DMS53 (cell line): ENCODE data around the gene REV3L.
"Not testable (repeated sequence)": the region's sequence is repeated elsewhere in the genome, so short reads cannot be mapped to it uniquely, and the experiment has no call there.

Source experiments
- DNase-seq: peaks from one replicate; lab custom pipeline; 2025; lab: John Stamatoyannopoulos, UW

The REV3L gene

DNA sequence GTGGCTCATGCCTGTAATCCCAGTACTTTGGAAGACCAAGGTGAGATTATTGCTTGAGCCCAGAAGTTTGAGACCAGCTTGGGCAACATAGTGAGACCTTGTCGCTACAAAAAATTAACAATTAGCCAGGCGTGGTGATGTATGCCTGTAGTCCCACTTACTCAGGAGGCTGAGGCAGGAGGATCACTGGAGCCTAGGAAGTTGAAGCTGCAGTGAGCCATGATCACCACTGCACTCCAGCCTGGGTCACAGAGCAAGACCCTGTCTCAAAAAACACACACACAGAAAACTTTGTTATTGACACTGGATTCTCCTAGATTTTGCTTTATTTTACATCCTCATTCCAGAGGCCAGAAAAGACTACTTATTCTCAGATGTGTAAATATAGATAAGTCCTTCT lies 9.5 kb upstream of the REV3L start:
- no peak for DNase-seq

GRCh38 chr6:111490067-111490466 lies 7.0 kb upstream of the REV3L start:
- no peak for DNase-seq

DNA sequence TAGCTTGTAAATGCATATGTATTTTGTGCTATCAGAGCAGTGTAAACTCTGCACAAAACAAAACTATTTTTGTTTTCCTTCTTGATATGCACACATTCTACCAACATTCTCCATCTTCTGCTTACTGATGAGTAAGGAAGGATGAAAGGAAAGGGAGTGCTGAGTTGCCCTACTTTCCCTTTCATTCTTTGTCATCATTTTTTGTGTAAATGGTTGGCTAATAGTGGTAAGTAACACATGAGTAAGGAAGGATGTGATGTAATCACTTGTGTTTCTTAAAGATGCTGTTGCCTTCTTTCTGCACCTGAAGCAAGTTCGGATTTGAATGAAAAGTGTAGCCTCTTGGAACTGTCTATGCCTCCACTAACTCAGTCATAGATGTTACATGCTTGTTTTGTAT lies 4.6 kb upstream of the REV3L start:
- DNase-seq = no peak

- DNase-seq = no peak
Observed at GRCh38 chr6:111486921-111487320, 3.9 kb upstream of the REV3L start.

DNA sequence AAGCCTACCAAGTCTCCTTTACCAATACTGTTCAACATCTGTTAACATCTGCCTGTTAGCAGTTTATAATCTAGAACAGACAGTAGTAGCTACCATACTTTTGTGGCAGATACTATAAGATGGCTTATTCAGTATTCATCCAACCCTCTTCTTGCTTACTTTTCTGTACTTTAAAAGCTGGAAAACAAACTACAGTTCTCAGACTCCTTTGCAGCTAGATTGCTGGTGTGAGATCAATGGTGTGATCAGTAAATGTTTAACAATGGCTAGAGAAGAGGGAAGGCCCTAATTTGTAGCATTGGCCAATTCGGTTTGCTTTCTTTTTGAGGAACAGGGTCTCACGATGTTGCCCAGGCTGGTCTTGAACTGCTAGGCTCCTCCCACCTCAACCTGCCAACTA lies 3.5 kb upstream of the REV3L start:
- DNase-seq = no peak

GRCh38 chr6:111485342-111485741 lies 2.3 kb upstream of the REV3L start:
- no peak for DNase-seq

DNA sequence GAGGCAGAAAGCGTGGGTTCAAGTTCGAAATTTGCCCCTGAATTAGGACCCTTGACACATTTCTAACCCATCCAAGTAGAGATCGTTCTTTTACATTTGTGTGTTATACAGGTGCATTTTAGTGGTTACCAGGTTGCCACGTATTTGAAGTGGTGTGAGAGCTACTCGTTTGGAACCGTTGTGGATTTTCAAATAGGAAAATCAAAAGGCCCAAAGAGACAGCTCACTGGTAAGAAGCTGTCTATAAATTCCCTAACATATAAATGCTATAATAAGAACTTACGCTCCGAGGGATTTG lies 1.6 kb upstream of the REV3L start:
- peak; percentile 54 for DNase-seq

GRCh38 chr6:111483736-111484632 lies 966 bp upstream of the REV3L start:
- DNase-seq = peak; percentile 95

DNA sequence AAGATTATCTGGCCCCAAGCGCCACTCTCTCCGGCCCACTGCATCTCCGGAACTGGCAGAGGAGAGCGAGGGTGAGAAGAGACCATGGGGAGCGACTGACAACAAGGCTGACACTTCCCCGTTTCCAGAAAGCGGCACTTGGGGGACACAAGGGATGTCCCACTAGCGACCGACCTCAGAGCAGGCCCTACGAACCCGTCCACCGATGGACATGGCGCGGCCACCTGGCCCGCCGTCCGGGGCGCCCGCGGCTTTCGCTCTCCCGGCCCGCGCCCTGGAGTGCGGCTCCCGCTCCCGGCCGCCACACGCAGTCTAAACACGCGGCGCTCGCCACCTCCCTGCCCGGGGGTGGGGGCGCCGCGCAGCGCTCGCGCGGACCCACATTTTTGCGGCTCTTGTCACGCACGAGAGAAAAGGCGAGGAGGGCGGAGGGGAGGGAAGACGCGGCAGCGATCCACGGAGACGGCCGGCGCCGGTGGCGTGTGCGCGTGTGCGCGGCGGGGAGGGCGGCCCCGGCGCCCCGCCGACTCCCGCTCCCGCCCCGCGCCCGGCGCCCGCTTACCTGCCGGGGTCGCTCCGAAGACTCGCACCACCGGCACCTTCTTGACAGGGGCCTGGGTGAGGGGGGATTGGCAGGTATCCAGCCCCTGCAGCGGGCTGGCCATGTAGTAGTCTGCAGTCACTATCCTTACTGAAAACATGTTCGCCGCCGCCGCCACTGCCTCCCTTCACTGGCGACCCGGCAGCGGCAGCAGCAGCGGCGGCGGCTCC lies 645 bp downstream of the REV3L start:
- DNase-seq = peak; percentile 76

GRCh38 chr6:111481836-111482187 lies 1.2 kb downstream of the REV3L start:
- no peak for DNase-seq

DNA sequence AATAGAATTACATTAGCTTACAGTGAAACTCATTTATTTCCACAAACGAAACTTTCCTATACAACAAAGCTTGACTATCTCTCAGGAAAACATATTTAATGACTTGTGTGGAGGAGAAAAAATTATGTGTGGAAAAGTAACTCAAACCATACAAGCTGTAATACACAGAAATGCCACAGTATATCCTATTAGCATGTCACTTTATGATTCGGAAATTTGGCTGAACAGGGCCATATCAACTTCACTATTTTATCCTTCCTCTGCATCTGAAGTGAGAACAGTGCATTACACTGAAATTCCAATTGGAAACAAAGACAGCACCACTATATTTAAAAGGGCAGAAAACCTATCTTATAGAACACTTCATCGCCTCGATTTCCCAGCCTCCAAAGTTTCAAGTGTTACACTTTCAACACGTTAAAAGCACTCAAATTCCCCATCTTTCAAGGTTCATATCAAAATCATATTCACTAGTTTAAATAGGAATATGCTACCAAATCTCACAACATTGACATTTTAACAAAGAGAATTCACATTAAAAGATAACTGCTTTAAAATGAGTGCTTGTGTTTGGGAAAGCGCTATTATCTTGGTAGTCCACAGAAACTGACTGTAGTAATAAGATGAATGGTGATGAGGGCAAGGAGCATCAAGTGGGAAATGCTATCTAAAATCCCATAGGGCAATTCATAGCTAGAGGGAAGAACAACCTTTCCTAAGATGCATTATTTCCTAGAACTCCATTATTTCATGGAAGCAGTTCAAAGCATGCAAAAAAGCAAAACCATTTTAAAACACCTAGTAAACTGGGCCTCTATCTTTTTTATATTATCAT lies 1.8 kb downstream of the REV3L start:
- peak; percentile 23 for DNase-seq

DNA sequence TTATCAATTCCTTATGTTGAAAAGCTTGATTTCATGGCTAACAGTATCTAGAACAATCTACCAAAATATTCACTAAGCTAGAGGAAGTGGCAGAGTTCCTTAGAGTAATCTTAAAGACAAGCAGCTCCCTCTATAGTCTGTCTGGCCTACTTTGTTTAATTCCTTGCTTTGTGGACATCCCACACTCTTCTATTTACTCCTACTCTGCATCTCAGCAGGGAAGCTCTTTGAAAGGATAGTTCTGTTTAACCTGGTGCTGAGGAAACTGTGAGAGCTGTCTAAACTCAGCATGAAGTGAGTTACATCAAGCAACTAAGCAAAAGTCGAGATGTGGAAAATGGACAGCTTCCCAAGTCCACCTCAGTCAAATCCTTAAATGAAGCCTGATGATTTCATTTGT lies 4.3 kb downstream of the REV3L start:
- DNase-seq = peak; percentile 25

GRCh38 chr6:111478064-111478476 lies 4.9 kb downstream of the REV3L start:
- peak; percentile 18 for DNase-seq

DNA sequence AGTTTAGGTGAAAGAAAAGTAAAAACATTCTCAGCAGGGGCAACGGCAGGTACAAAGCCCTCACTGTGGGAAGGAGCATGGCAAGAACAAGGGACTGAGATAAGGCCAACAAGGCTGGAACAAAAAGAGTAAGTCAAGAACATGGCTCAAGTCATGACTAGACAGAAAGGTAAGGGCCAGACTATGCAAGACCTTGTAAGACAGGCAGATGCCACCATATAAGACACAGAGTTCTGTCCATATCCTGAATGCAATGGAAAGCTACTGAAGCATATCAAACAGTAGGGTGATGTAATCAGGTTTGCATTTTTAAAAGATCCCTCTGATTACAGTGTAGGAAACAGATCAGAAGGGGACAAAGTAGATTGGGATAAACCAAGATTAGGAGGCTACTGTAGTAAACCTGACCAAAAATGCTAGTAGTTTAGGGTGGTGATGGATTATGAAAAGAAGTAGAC lies 5.5 kb downstream of the REV3L start:
- peak; percentile 32 for DNase-seq

DNA sequence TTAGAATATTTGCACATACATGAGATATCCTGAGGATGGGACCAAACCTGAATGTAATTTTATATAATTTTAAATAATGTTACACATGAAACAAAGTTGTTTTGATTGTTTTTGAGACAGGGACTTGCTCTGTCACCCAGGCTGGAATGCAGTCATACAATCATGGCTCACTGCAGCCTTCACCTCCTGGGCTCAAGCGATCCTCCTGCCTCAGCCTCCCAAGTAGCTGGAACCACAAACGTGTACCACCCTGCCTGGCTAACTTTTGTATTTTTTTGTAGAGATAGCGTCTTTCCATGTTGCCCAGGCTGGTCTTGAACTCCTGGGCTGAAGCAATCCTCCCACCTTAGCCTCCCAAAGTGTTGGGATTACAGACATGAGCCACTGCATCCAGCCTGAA lies 7.0 kb downstream of the REV3L start:
- not testable (repeated sequence) for DNase-seq

DNA sequence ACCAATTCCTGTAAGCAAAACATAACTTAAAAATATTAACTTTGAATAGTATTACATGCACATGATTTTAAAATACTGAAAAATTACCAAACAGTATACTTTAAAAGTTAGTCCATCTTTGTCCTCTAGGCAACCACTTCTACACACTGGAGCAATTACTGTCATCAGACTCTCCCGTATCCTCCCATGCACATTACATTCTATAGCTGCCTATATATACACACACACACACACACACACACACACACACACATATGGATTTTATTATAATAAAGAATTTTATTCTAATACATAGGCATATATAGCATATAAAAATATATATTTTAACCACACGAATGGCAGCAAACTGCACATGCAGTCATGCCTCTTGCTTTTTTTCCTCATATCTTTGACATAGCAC lies 8.2 kb downstream of the REV3L start:
- no peak for DNase-seq

- no peak for DNase-seq
Observed at GRCh38 chr6:111474106-111474505, 8.9 kb downstream of the REV3L start.

DNA sequence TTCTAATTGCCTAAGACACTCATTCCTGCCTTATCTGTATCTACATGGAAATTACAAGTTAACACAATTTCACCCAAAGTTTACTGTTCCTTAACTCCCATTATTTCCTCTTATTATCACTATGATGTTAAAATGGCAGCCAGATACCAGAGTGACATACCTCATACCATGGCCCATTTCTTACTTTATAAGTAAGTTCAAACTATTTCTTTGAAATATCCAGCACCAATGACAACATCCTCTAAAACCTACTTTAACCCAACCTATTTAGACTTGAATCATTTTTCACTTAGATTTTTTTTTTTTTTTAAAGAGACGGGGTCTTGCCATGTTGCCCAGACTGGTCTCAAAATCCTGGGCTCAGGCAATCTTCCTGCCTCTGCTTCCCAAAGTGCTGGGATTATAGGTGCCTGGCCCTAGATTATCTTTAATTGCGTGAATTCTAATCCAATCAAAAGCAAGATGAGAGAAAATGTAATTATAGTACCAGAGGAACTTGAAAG lies 10.0 kb downstream of the REV3L start:
- no peak for DNase-seq

- no peak for DNase-seq
Observed at GRCh38 chr6:111471958-111472357, 11.1 kb downstream of the REV3L start.

DNA sequence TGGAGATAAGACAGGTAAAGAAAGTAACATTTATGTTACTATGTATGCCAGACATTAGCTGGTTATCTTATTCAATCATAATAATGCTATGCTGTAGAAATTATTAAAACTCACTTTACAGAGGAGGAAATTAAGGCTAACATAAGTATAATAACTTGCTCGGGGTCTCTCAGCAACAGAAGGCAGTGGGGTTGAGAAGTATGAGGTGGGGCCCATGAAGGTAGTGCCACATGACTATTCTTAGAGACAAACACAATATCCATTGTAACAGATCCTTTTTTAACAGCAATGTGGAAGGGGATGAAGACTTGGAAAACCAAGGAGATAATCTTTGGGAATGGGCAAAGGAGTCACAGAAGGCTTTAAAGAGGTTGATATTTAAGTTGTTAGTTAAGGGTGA lies 11.5 kb downstream of the REV3L start:
- no peak for DNase-seq

GRCh38 chr6:111470991-111471390 lies 12.0 kb downstream of the REV3L start:
- DNase-seq = no peak

GRCh38 chr6:111469543-111469942 lies 13.5 kb downstream of the REV3L start:
- DNase-seq = no peak
